ENCODE measurements around the gene LY6G6D.

Gene LY6G6D

DNA sequence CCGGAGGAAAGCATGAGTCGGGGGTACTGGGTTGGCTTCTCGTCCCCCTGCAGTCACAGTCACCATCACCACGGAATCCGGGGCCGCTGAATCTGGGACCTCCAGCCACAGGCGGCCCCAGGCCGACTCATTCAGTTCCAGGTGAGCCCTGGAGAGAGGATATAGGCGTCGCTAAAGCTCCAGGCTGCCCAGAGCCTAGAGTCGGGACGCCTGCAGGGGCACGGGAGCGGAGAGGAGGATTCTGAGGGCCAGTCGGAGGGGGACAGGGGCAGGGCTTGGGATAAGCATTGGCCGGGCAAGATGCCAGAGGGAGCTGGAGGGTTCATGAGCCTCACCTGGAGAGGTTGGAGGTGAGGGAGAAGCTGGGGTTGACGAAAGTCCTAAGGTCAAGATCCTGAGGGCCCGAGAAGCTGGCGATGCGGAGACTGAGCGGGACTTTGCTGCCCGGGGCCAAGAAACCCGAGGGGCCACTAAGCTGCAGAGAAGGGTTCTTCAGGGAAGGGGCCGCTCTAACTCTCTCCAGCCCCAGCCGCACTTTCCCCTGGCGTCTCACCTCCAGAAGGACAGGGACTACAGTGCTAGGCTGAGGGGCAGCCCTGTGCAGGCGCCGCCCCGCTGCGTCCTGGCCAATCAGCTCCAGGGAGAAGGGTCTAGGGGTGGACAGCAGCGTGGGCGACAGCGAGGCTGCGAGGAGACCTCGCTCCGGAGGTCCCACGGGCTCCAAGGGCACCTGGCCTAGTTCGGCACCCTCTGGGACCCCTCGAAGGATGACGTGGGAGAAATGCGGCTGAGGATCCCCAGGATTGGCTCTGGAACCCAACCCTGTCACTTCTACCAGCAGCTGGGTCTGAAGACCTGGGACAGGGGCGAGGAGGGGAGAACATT, 51.0 kb downstream of the LY6G6D start:
- no peak for DNase-seq

DNA sequence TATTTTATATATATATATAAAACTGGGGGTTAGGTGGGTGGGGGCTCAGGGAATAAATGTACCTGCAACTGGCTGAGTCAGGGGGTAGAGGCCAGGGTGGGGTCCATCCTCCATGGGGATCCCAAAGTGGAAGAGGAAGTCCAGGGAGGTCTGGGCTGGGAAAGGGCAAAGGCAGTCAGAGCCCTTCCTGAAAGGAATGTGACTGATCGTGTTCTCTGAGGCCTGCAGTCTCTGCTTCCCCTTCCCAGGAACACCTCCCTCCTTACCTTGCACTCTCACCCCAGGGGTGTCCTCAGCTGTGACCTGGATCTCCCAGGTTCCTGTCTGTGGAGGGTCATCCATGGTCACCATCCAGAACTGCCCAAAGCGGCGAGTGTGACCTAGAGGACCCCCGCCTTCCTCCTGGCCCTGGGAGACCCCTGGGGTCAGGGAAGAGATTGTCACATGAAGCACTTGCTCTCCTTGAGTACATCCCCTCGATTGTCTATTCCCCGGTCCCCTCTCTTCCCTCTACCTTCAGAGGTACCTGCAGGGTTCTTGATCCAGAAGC, 52.0 kb downstream of the LY6G6D start:
- no peak for DNase-seq
